ENCODE data around the gene MUC2.

Gene MUC2

DNA sequence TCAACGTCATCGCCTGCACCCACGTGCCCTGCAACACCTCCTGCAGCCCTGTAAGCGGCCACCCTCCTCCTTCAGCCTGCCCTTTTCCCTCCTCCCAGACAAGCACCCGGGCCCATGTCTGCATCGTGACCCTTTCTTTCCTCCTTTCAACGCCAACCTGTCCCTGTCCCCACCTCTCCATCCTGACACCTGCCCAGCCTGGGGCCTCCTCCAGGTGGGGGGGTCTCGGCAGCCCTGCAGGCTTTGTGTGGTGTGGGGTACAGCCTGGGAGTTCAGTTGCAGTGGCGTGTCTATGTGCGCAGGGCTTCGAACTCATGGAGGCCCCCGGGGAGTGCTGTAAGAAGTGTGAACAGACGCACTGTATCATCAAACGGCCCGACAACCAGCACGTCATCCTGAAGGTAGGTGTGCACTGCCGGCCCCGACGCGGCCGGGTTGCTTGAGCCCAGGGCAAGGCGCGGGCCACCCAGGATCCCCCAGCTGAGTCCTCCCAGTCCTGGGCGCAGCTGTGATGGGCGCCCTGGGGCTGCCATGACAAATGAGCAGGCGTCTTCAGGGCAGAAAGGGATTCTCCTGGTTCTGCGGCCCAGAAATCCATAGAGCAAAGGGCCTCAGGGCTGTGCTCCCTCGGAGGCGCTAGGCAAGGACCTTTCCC lies 33.7 kb downstream of the MUC2 start:
- no peak for TF ChIP-seq CTCF (IDR thresholded peaks at IDR 0.05)

- no peak for TF ChIP-seq CTCF (IDR thresholded peaks at IDR 0.05)
Observed at GRCh38 chr11:1109101-1109917, 34.6 kb downstream of the MUC2 start.

- no peak for TF ChIP-seq CTCF (IDR thresholded peaks at IDR 0.05)
Observed at GRCh38 chr11:1109918-1110705, 35.4 kb downstream of the MUC2 start.

DNA sequence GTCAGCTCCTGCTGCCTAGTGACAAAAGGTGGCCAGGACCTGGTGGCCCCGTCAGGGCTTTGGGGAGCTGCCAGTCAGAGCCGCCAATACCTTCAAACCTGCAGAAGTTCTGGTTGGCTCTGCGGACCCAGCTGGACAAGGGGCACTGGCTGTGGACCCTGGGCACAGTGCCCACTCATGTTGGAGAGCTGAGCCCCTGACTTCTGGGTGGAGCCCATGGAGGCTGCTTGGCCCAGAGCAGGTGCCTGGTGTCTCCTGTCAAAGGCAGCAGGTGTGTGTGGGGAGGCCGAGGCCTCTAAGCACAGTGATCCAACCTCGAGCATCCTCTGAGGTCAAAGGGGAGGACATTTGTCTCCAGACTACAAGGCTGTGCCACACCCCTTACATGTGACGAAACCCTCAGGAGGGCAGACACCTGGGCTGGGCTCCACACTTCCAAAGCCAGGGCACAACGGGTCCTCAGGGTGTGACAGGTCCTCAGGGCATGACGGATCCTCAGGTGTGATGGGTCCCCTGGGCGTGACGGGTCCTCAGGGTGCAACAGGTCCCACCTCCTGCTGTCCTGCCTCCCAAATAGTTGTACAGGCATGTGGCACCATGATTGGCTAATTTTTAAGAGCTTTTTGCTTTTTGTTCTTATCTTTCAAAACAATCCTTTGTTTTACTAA lies 37.0 kb downstream of the MUC2 start:
- TF ChIP-seq CTCF (IDR thresholded peaks at IDR 0.05): no peak

- no peak for TF ChIP-seq CTCF (IDR thresholded peaks at IDR 0.05)
Observed at GRCh38 chr11:1112351-1113191, 37.9 kb downstream of the MUC2 start.

GRCh38 chr11:1113405-1114201 lies 38.9 kb downstream of the MUC2 start:
- TF ChIP-seq CTCF (IDR thresholded peaks at IDR 0.05): no peak

Measured in LNCAP (cell line).